K562 (cell line): Measurements from ENCODE around the gene EOGT.

Experiments
- GABPB1 ChIP-seq: sonication (generic); formaldehyde crosslinking; IDR thresholded peaks from 2 replicates; pipeline ENCODE4 v1.8.0; 2022; ENCODE audit warnings: mild to moderate bottlenecking, missing genetic modification reagents
- ZFX ChIP-seq: sonication (generic); formaldehyde crosslinking; IDR thresholded peaks from 2 replicates; pipeline ENCODE4 v1.8.0; 2022; ENCODE audit warnings: mild to moderate bottlenecking, missing genetic modification reagents, moderate library complexity
- TF ChIP-seq, protein P1 (sequence below): sonication (generic); formaldehyde crosslinking; IDR thresholded peaks from 2 replicates; pipeline ENCODE4 v1.8.1; 2022; ENCODE audit warnings: missing genetic modification reagents

DNA sequence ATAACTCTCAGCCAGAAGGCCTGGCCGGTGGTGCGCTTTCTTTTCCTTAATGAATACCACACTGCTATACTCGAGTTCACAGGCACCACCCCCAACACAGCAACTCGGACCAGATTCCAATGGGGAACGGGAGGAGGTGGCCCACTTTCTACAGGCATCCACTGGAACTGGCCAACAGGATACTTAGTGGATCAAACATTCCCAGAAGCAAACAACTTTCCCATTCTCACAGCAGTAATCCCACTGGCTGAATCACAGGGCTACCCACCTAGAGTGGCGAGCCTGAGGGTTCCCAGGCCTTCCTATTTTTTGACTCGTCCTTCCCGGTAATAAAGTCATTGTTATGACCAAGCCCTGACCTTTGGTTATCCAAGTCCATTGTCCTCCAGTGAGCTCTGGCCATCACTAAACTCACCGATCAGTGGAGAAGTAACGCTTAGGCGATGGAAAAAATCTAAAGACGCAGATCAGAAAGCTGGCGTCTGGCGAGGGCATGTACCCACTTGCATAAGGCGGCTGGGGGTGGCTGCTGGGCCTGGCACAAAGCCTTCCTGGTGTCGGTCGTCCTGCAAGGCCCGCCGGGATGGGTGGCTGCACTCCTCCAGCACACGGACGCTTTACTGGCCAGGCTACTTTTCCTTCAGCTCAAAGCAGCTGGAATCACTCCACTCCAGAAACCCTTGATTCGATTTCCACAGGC is 1.2 kb downstream of the EOGT start:
- TF ChIP-seq GABPB1 (CRISPR knock-in tag) (no peak), ZFX (no peak)
- TF ChIP-seq, protein P1, sequence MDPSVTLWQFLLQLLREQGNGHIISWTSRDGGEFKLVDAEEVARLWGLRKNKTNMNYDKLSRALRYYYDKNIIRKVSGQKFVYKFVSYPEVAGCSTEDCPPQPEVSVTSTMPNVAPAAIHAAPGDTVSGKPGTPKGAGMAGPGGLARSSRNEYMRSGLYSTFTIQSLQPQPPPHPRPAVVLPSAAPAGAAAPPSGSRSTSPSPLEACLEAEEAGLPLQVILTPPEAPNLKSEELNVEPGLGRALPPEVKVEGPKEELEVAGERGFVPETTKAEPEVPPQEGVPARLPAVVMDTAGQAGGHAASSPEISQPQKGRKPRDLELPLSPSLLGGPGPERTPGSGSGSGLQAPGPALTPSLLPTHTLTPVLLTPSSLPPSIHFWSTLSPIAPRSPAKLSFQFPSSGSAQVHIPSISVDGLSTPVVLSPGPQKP (CRISPR knock-in tag): no peak
